HG03108 (cell line): ENCODE measurements around the gene RIOK2.
A peak's percentile ranks its signal among the peaks of the same experiment; 100 is the strongest.
"Not testable (repeated sequence)": the region's sequence is repeated elsewhere in the genome, so short reads cannot be mapped to it uniquely, and the experiment has no call there.

ENCODE experiments used
- ATAC-seq: cut with Tn5 transposase; IDR thresholded peaks from one replicate; pipeline ENCODE4 v1.9.1; 2021; ENCODE audit warnings: moderate library complexity; ENCODE audit not compliant: unreplicated experiment

Gene RIOK2

DNA sequence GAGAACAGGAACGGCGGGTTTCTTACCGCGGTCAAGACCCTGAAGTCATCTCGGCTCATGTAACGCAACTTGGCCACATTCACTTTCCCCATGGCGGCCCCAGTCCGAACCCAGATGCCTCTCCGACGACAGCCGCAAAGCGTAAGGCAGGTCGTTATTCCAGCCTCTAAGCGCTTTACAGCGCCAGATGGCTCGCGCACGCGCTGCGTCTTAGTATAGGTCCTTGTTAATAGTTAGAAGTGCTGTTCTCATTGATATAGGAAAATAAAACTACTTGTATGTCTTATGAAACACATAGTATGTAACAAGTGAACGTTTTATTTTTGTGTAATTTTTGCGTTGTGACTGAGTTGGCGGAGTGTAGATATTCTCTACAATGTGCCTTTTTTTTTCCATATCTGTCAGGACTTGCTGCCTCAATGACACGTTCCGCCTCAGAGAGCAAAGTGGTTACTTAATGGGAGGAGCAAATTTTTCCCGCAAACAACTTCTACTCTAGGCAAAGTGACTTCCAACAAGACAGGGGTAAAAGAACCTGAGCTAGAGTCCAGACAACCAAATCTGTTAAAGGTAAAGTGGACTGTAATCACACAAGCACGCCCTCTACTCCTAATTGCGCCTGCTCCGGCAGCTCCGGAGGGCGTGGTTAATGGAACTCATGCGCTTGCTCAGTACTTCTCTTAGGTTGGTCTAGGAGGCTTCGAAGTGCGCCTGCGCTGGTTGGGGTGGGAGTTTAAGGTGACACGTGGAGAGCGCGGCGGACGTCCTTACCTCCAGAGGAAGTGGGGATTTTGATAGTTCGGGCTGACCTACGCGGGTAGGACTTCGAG, at the start of gene RIOK2:
RIOK2 (minus strand) TSS at position 148 of the 830 bp plus-strand sequence; CDS start at position 92, 56 bp downstream.
- ATAC-seq = peak; percentile 87

DNA sequence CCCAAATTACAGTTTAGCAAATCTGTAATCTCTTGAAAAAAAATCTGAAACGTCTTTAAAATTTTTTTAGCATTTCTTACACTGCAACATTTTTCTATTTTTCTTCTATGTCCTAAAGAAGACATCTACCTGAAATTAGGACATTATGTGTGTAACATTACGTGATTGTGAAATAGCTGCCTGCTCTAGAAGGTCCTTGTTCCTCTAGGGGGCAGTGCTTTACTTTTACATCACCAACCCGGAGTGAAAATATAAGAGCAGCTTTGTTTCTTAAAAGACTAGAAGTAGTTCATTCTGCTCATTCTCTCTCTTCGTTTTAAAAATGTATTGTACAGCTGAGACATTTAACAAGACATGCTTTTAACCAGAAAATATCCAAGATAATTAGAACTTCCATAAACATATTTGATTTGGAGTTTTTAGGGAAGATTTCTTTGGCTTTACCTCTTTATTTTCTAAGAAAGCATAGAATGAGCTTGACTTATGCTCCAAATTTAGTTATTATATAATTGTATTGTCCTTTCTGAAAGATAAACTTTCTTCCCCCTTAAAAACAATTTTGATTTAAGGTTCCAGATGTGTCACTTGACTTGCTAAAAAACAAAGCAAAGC, 48.1 kb upstream of the RIOK2 start:
- peak; percentile 72 for ATAC-seq

DNA sequence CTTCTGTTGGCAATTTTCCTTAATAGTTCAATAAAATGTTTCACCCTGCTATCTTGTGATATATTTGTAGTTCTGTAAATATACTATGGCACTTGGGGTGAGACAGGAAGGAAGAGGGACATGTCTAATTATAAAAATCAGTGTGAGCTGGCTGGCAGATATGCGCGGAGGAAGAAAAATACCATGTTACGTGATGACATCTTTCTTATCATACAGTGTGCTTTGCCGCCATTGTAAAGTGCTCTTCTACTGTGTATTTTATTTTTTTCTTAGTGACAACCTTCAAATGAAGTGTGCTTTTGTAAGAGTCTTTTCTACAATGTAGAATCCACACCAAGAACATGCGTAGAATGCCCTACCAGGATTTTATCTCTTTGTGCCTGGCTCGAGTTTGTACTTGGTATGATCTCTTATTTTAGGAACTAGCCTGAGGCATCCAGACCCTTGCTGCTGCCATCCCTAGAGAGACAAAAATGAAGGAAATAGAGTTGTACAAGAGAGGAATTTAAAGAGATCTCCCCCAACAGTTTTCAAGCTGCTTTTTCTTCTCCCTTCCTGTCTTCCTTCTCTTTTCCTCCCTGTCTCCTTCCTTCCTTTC, 46.7 kb upstream of the RIOK2 start:
- no peak for ATAC-seq

DNA sequence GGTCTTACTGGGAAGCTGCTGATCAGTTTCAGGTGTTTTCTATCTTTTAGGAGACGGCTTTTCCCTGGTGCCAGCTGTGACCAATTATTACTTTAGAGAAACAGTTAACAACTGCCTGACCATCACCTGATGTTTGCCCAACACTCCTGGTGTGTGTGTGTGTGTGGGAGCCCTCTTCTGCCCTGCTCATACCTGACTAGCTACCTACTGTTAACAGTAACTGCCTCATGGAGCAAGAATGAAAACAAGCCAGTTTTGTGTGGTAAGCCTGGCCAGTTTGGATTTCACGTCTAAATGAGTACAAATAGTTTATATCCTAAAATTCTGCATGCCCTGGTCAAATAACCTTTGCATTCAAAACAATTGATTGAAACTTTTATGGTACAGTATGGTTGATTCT, 46.1 kb upstream of the RIOK2 start:
- no peak for ATAC-seq

GRCh38 chr5:97225222-97225621, 42.2 kb upstream of the RIOK2 start:
- ATAC-seq = no peak

- no peak for ATAC-seq
These were observed 41.2 kb upstream of the RIOK2 start for GRCh38 chr5:97224112-97224750.

DNA sequence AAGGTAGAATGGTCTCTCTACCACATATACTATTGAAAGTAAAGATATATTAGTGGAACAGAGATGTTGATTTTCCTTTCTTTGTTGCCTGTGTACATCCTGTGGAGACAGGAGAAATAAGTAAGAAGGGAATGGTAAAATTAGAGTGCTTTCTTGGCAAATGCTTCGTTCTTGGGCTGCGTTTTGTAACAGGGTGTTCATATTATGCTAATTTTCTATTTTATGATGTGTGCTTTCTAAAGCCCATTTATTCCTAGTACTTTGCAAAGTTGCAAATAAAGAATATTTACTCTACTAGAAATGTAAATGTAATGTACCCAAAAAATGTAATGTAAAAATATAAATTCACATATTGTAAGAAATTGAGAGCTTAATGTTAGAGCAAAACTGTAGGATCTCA, 40.5 kb upstream of the RIOK2 start:
- ATAC-seq = no peak

DNA sequence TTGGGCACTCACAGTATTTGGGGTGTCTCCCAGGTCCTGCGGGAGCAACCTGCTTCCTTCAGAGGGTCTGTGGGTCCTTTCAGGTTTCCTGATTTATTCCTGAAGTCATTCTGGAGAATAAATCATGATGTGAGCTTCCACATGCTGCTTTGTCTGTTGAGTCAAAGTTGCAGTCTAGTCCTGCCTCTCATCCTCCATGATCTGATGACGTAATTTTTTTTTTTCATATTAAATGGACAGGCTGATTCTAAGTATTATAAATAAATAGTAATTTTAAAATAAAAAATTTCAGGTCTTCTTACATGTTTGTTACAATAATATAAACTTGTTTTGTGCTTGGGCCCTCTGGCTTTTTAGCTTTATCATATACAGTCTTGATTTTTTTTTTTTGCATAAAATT, 26.3 kb upstream of the RIOK2 start:
- no peak for ATAC-seq

GRCh38 chr5:97208714-97209113, 25.7 kb upstream of the RIOK2 start:
- ATAC-seq = no peak

GRCh38 chr5:97208184-97208713, 25.2 kb upstream of the RIOK2 start:
- no peak for ATAC-seq

- ATAC-seq = no peak
These were observed 11.3 kb upstream of the RIOK2 start for GRCh38 chr5:97194366-97194765.

DNA sequence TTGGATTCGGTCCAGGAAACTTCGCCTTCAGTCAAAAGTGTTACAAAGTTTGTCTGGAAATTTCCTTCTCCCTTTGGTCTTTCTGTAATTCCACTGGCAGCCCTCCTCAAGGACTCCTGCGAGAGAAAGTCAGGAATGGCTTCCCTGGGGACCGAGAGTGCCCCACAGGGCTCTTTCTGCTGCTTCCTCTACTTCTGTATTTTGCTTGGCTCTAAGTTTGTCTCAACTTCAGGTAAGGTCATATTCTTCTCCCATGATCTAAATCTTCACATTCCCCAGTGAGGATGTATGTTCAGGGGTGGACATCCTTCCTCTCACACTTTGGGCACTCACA, 10.3 kb upstream of the RIOK2 start:
- no peak for ATAC-seq

GRCh38 chr5:97192580-97193354, 9.7 kb upstream of the RIOK2 start:
- no peak for ATAC-seq

GRCh38 chr5:97191893-97192292, 8.8 kb upstream of the RIOK2 start:
- no peak for ATAC-seq

DNA sequence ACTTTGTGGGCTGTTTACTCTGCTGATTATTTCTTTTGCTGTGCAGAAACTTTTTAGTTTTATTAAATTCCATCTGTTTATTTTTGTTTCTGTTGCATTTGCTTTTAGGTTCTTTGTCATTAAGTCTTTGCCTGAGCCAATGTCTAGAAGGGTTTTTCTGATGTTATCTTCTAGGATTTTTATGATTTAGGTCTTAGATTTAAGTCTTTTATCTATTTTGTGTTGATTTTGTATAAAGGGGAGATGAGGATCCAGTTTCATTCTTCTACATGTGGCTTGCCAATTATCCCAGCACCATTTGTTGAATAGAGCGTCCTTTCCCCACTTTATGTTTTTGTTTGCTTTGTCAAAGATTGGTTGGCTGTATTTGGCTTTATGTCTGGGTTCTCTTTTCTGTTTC, 6.5 kb upstream of the RIOK2 start:
- not testable (repeated sequence) for ATAC-seq

GRCh38 chr5:97183930-97184213, 825 bp upstream of the RIOK2 start:
- ATAC-seq = no peak

GRCh38 chr5:97182571-97183099, 412 bp downstream of the RIOK2 start:
- ATAC-seq = no peak

- no peak for ATAC-seq
These were observed 1.0 kb downstream of the RIOK2 start for GRCh38 chr5:97181856-97182545.

DNA sequence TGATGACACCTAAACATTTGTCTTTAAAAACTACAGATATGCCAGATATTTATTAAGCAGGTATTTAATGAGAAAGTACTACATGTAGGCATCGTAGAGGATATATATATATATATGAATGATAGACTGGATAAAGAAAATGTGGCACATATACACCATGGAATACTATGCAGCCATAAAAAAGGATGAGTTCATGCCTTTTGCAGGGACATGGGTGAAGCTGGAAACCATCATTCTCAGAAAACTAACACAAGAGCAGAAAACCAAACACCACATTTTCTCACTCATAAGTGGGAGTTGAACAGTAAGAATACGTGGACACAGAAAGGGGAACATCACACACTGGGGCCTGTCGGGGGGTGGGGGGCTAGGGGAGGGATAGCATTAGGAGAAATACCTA, 3.6 kb downstream of the RIOK2 start:
- ATAC-seq = not testable (repeated sequence)

DNA sequence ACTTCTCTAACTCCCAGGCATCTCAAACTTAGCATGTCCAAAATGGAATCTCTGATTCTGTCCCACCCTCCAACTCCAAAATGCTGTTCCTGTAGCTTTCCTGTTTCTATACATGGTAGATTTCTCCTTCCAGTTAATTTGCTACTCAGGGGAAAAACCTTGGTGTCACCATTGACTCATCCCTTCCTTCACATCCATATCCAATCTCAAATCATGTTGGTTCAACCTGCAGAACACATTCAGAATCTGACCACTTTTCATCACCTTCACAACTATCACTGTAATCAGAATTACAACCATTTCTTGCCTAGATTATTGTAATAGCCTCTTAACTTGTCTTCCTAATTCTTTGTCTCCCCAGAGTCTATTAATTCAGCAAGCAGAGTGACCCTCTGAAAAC, 10.8 kb downstream of the RIOK2 start:
- no peak for ATAC-seq
